ENCODE results near the gene FBXL7.
A peak's percentile ranks its signal among the peaks of the same experiment; 100 is the strongest.
"Not testable (repeated sequence)": the region's sequence is repeated elsewhere in the genome, so short reads cannot be mapped to it uniquely, and the experiment has no call there.

FBXL7 gene

GRCh38 chr5:15834596-15835245 lies 334.7 kb downstream of the FBXL7 start:
- peak in 1 of 2 experiments; percentile 43 for DNase-seq

- DNase-seq, result no peak
These were observed 335.5 kb downstream of the FBXL7 start for GRCh38 chr5:15835514-15835913.

GRCh38 chr5:15837551-15838289 lies 337.7 kb downstream of the FBXL7 start:
- no peak for DNase-seq

- DNase-seq, result no peak
These were observed 344.3 kb downstream of the FBXL7 start for GRCh38 chr5:15844253-15844652.

GRCh38 chr5:15844871-15845270 lies 344.9 kb downstream of the FBXL7 start:
- DNase-seq, result no peak

GRCh38 chr5:15850536-15850935 lies 350.6 kb downstream of the FBXL7 start:
- DNase-seq, result no peak

GRCh38 chr5:15850939-15851341 lies 351.0 kb downstream of the FBXL7 start:
- DNase-seq, result no peak

GRCh38 chr5:15852217-15852616 lies 352.2 kb downstream of the FBXL7 start:
- DNase-seq, result no peak

- DNase-seq, result no peak
These were observed 353.0 kb downstream of the FBXL7 start for GRCh38 chr5:15852949-15853348.

- DNase-seq, result no peak
These were observed 358.3 kb downstream of the FBXL7 start for GRCh38 chr5:15858326-15858725.

- no peak for DNase-seq
These were observed 364.7 kb downstream of the FBXL7 start for GRCh38 chr5:15864536-15865215.

- DNase-seq, result not testable (repeated sequence)
These were observed 372.3 kb downstream of the FBXL7 start for GRCh38 chr5:15872259-15872658.

GRCh38 chr5:15877914-15878313 lies 377.9 kb downstream of the FBXL7 start:
- DNase-seq, result no peak

- DNase-seq, result no peak
These were observed 380.2 kb downstream of the FBXL7 start for GRCh38 chr5:15880201-15880600.

- DNase-seq, result no peak
These were observed 385.2 kb downstream of the FBXL7 start for GRCh38 chr5:15885156-15885555.

- DNase-seq, result no peak
These were observed 386.2 kb downstream of the FBXL7 start for GRCh38 chr5:15886156-15886555.

GRCh38 chr5:15887093-15887492 lies 387.1 kb downstream of the FBXL7 start:
- no peak for DNase-seq

GRCh38 chr5:15889001-15889400 lies 389.0 kb downstream of the FBXL7 start:
- no peak for DNase-seq

- DNase-seq, result no peak
These were observed 393.9 kb downstream of the FBXL7 start for GRCh38 chr5:15893866-15894265.

GRCh38 chr5:15897656-15898055 lies 397.7 kb downstream of the FBXL7 start:
- DNase-seq, result no peak

GRCh38 chr5:15898641-15899040 lies 398.7 kb downstream of the FBXL7 start:
- DNase-seq, result no peak

GRCh38 chr5:15899481-15899880 lies 399.5 kb downstream of the FBXL7 start:
- no peak for DNase-seq

GRCh38 chr5:15901151-15901550 lies 401.2 kb downstream of the FBXL7 start:
- no peak for DNase-seq

GRCh38 chr5:15902066-15902465 lies 402.1 kb downstream of the FBXL7 start:
- peak; percentile 7 to 70 for DNase-seq
